Epithelial cell of prostate (primary cell): ENCODE results near the gene KAT14.
A peak's percentile ranks its signal among the peaks of the same experiment; 100 is the strongest.
"Not testable (repeated sequence)": the region's sequence is repeated elsewhere in the genome, so short reads cannot be mapped to it uniquely, and the experiment has no call there.

Source experiments
- DNase-seq: peaks from one replicate; pipeline ENCODE4 v3.0.0-alpha.2; 2011; ENCODE audit warnings: low read depth, low spot score
- H3K27ac ChIP-seq: fragments of 450-650 bp; 2 replicates; pipeline ENCODE4 v1.5.1; 2017; ENCODE audit warnings: mild to moderate bottlenecking

The KAT14 gene

DNA sequence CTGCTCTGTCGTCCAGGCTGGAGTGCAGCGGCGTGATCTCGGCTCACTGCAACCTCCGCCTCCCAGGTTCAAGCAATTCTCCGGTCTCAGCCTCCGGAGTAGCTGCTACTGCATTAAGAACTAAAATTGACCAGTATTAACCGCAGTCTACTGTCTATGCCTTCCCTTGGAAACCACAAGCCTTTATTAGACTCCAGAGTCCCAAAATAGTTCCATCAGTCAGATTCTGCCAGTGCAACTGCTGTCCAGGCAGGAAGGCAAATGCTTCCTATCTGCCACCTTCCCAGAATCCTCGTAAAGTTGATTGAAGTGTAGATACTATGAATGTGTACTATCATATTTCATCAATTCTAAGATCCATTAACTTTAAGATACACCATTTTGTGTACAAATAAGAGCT, 16.7 kb downstream of the KAT14 start:
- no peak for DNase-seq
- H3K27ac ChIP-seq: no peak overlapping the region

DNA sequence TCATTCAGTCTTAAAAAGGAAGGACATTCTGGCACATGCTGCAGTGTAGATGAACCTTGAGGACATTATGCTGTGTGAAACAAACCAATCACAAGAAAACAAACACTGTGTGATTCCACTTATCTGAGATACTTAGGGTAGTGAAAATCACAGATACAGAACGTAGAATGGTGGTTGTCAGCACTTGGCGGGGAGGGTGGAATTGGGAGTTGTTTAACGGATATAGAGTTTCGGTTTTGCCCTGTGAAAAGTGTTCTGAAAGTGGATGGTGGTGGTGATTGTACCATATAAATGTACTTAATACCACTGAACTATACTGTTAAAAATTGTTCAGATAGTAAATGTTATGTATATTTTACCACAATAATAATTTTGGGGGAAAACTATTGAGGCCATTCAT, 18.4 kb downstream of the KAT14 start:
- no peak overlapping the region for H3K27ac ChIP-seq
- DNase-seq: no peak

DNA sequence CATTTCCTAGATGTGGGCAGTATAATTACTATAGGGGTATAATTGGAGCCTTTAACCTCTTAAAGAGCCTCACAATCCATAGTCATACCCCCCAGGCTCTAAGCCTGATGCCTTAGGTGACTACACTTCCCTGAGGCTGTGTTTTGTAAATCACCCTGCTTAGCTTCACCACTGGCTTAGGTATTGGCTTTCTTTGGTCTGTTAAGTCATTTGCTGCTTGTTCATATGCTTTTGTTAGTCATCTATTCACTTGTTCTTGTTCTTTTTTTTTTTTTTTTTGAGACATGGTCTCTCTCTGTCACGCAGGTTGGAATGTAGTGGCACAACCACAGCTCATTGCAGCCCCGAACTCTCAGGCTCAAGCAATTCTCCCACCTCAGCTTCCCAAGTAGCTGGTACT, 26.7 kb downstream of the KAT14 start:
- H3K27ac ChIP-seq: peak overlapping the region; percentile 5

DNA sequence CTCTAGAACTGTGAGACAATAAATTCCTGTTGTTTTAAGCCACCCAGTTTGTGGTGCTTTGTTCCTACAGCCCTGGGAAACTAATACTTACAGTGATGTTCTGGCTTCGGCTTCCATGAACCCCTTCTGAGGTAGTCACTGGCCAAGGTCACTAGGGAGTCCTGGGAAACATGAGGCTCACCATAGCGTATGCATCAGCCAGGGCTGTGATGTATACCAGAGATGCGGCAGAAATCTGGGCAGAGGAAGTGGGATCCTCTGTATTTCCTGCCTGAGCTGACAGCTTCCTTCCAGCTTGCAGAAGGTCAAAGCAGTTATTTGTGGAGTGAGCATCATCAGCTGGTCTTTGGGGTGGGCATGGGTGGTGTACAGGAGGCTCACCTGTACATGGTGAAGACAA, 27.9 kb downstream of the KAT14 start:
- no peak for DNase-seq
- no peak overlapping the region for H3K27ac ChIP-seq

More for the DNA sequence above, 26.7 kb downstream of the KAT14 start:
- DNase-seq: peak; percentile 86

DNA sequence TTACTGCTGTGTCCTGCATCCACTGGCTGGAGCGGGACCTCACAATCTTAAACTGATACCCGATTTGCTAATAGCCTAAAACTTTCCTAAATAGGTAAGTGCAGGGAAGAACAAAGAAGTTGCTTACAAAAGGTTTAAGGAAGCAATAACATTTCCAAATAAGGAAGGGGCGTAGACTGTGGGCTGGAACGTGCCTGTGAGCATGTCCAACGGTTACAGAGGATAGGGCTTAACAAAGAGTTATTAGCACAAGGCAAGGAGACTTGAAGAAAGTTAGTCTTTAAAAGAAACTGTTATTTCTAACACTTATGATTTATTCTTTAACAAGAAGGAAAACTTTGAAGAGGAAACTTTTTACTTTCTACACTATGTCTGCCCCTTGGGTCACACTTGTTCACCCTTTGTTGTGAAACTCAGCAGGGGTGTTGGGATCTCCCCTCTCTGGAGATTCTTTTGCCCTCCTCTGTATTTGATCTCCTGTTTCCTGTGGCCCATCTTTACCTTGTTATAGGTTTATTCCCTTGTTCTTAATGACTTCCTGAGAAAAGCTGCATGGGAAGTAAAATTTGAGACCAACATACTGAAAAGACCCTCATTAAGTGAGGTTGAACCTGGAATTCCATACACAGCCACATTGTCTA, 28.7 kb downstream of the KAT14 start:
- no peak for DNase-seq
- H3K27ac ChIP-seq: no peak overlapping the region

DNA sequence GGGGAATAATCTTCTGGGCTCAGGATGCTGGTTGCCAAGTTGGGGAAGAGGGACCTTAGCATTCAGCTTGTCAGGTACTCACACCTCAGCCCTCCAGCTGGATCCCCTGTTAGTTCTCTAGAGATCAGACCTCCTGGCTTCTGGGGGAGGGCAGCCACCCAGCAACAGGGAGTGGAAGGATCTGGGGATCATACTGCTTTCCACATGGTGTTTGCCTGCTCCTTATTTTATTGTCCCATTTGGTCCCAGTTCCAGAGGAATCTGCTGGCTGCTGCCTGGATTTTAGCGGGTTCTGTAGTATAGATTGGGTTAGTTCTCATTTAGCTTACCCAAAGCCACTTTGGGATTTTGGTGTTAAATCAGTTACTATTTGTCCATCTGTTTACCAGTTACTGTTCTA, 29.3 kb downstream of the KAT14 start:
- DNase-seq: no peak
- H3K27ac ChIP-seq: no peak overlapping the region

DNA sequence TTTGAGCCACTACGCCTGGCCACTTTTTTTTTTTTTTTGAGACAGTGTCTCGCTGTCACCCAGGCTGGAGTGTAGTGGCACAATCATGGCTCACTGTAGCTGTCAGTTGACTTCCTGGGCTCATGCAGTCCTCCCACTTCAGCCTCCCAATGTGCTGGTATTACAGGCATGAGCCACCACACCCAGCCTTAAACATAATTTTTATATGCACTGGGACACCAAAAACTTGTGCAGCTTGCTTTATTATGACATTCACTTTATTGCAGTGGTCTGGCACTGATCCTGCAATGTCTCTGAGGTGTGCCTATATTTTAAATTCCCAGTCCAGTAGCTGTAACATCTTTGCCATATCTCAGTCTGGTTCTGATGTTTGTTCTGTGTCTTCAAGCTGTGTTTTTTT, 34.7 kb downstream of the KAT14 start:
- no peak for DNase-seq
- H3K27ac ChIP-seq: no peak overlapping the region

DNA sequence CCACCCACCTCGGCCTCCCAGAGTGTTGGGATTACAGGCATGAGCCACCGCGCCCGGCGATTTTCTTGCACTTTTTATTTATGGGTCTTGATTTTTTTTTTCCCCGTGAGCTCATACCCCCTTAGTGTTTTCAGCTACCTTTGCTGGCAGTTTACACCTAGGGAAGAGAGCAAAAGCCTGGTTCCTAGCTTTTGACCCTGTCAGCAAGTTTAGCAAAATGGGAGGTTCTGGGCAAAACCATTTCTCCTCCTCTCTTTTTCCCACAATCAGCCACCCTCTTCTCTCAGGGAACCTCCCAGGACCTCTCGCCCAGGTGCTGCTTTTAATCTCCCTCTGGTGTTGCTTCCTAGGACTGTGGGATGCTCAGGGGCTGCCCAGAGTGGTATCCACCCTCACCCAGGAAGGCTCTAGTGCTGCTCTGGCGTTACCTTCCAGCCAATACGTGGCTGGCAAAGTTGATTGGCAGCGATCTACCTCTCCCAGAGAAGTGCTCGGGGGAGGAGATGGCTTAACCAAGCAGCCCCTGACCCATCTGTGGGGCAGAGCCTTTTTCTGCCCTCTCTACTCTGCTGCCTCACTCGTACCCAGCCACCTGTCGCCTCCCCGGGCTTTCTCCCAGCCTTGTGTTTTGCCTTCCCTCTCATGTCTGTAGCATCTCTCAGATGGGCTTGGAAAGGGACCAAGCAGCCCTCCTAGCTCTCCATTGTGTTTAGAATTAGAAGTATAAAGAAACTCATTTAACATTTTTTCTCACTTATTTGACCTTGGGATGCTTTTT, 37.4 kb downstream of the KAT14 start:
- DNase-seq: no peak
- no peak overlapping the region for H3K27ac ChIP-seq

DNA sequence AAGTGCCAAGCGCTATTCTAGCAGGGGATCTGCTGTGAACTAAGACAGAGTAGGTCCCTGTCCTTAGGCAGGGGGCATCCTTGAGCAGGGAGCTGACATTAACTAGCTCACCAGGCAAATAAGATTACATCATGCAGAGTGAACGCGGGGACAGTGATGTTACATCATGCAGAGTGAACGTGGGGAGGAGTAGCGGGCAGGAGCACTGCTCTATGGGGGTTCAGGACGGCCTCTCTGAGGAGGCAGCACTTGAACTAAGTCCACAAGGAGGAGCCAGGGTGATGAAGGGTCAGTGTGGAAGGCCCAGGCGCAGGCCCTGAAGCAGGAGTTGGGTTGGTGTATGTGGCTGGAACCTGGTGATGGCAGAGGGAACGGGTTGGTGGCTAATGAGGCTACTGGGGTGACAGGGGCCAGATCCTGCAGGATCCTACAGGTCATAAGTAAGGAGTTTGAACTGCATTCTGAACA, 38.7 kb downstream of the KAT14 start:
- no peak overlapping the region for H3K27ac ChIP-seq
- no peak for DNase-seq

DNA sequence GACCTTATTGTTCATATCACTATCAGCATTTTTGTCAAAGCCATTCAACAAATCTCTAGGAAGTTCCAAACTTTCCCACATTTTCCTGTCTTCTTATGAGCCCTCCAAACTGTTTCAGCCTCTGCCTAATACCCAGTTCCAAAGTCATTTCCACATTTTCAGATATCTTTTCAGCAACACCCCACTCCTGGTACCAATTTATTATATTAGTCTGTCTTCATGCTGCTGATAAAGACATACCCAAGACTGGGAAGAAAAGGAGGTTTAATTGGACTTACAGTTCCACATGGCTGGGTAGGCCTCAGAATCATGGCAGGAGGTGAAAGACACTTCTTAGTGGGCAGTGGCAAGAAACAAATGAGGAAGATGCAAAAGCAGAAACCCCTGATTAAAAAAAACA, 42.7 kb downstream of the KAT14 start:
- not testable (repeated sequence) for H3K27ac ChIP-seq, DNase-seq

DNA sequence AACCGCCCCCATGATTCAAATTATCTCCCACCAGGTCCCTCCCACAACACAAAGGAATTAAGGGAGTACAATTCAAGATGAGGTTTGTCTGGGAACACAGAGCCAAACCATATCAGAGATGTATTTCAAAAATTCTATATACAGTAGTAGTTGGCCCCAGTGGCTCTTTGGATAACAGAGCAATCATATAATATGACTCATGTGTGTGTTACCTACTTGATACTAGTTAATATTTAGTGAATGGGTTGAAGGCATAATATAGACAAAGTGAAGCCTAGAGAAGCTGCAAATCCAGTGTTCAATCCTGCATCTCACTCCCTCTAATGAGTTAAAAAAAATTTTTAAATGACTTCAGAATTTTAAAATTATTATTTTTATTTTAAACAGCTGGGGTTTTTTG, 43.2 kb downstream of the KAT14 start:
- no peak for DNase-seq
- no peak overlapping the region for H3K27ac ChIP-seq

DNA sequence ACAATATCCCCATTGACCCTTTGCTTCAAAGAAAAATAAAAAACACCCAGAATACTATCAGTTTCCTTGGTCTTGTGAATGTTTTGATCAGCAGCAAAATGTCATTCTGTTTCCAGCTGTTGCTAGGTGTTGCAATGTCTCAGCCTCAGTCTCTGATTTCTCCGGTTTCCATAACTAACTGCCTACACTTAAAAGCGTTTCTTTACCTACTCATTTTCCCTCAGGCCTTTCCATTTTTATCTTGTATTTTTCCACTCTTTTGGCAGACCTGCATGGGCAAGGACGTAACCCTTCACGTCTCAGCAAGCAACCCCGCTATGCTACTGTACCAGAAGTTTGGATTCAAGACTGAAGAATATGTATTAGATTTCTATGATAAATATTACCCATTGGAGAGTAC, 49.4 kb downstream of the KAT14 start:
- peak overlapping the region; percentile 30 for H3K27ac ChIP-seq
- peak; percentile 16 for DNase-seq

DNA sequence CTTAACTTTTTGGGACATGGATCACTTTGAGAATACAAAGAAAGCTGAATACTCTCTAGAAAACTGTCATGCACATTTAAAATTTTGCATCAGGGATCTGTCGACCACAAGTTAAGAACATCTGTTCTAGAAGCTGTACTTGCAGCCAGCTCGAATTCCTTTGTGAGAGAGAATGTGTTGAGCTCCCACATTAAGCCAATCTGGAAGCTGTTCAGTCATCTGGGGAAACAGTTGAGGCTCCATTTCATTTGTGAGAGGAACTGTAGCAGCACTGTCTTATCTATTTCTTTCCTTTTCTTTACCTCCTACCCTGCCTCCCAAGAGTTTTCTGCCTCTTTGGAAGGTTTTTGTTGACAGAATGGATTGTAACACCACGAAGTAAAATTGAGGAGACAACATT, 50.8 kb downstream of the KAT14 start:
- no peak for DNase-seq
- no peak overlapping the region for H3K27ac ChIP-seq

DNA sequence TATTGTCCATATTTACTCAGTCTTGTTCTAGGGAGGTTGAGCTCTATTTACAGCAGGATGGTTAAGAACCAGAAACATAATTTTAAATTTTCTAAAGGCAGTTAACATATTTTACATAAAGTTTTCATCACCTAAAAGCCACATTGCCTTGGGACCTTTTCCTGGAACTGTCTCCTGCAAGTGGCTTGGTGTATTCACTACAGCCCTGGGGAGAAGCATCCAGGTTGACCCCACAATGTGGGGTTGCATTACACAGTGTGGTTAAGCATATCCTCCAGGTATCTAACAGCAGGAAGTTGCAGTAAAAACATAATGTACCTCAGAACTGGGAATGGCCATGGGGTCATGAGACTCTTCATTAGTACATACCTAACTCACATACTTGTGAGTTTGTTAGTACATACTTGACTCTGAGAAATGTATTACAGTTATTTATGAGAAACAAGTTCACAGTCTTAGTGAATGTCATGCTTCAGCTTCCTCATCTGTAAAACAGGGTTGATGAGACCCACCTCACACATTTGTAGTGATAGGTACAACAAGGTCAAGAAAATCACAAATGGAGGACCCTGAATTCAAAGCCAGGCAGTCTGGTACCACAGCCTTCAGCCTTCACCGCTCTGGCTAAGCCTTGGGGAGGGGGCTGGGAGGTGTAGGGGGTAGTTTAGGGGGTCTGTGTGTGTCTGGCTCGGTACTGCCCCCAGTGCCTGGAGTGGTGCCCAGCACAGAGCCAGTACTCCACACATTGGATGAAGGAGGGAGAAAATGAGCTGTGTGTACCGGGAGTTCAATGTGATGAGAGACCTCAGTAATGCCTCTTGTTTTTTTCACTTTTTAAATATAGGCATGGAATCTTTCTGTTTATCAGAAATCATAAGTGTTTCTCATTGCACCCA, 52.9 kb downstream of the KAT14 start:
- H3K27ac ChIP-seq: peak overlapping the region; percentile 19
- peak; percentile 16 for DNase-seq

DNA sequence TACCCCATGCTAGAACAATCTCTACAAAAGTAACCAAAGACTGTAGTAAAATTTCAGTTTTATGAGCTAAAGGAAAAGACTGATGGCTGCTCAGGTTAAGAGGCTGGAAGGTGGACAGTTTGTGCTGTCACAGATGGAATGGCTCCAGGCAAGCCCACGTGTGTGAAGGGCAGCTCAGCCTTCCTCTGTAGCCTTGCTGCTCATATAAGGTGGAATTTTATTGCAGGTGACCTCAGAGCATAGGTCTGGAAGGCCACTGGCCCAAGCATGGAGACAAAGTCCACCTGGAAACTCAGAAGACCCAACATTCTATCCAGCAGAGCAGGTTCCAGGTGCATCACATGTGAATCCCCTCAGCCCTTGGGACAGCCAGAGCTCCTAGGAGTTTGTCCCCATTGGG, 53.6 kb downstream of the KAT14 start:
- H3K27ac ChIP-seq: no peak overlapping the region
- DNase-seq: no peak

DNA sequence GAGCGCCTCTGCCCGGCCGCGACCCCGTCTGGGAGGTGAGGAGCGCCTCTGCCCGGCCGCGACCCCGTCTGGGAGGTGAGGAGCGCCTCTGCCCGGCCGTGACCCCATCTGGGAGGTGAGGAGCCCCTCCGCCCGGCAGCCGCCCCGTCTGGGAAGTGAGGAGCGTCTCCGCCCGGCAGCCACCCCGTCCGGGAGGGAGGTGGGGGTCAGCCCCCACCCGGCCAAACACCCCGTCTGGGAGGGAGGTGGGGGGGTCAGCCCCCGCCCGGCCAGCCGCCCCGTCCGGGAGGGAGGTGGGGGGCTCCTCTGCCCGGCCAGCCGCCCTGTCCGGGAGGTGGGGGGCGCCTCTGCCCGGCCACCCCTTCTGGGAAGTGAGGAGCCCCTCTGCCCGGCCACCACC, 56.8 kb downstream of the KAT14 start:
- not testable (repeated sequence) for H3K27ac ChIP-seq, DNase-seq

DNA sequence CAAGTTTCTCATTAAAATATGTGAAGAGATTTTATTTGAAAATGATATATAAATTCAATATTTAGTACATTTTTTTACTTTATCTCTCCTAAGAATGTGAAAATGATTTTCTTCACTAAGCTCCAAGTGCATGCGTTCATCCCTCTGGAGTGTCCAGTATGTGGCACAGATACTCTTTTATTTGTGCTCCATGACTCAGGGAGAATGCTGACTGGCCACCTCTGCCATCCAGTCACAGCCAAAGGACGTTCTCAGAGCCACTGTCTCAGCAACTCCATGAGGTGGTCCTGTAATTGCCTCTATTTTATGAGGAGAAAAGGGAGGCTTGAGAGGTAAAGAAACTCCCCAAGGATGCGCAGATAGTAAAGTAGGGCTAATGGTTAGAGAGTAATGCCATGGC, 58.3 kb downstream of the KAT14 start:
- peak overlapping the region; percentile 95 for H3K27ac ChIP-seq
- DNase-seq: no peak

DNA sequence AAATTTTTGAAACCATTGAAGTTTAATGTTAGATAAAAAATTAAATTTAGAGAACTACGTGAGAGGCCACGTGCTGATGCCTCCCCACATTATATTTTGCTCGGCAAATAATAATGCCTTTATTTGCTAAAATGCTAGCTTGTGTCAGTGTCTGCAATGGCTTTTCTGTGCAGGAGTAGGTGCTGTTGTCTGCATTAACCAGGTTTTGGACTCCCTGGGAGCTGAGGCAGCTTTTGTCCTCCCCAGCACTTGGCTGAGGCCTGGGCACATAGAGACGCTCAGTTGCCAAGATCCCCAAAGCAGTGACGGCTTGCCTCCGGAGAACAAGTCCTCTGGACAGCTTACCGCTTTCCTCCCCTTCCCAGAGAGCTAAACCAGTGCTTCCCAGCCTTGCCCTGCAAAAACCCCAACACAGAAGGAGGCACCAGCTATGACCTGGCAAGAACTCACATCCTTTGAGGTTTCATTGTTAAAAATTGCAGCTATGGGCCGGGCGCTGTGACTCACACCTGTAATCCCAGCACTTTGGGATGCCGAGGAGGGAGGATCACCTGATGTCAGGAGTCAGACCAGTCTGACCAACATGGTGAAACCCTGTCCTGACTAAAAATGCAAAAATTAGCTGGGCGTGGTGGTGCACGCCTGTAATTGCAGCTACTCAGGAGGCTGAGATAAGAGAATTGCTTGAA, 59.9 kb downstream of the KAT14 start:
- H3K27ac ChIP-seq: peak overlapping the region; percentile 95
- DNase-seq: peak; percentile 88

DNA sequence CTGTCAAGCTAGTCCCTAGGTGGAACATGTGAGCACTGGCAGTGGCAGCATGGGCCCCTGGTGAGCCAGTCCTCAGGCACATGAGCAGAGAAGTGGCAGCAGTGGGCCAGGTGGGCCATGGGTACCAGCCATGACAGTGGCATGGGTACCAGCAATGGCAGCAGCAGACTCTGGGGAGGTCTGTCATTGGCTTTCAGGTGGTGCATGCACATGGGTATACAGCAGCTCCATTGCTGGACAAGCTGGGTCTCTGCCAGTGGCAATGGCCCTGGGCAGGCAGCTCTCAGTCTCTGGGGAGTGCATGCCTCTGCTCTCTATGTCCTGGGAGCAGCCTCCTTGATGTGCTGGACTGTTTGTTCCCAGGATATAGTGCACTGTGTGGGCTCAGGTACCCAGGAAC, 65.3 kb downstream of the KAT14 start:
- no peak overlapping the region for H3K27ac ChIP-seq
- no peak for DNase-seq

DNA sequence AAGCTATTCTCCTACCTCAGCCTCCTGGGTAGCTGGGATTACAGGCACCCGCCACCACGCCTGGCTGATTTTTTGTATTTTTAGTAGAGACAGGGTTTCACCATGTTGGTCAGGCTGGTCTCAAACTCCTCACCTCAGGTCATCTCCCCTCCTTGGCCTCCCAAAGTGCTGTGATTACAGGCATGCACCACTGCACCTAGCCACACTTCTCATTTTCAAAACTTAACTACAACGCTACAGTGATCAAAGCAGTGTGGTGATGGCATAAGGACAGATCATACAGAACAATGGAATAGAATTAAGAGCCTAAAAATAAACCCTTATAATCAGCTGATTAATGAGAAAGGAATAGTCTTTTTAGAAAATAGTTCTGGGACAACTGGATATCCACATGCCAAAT, 66.0 kb downstream of the KAT14 start:
- H3K27ac ChIP-seq, DNase-seq: not testable (repeated sequence)
